ENCODE data around the gene CRYZL1.

DNA sequence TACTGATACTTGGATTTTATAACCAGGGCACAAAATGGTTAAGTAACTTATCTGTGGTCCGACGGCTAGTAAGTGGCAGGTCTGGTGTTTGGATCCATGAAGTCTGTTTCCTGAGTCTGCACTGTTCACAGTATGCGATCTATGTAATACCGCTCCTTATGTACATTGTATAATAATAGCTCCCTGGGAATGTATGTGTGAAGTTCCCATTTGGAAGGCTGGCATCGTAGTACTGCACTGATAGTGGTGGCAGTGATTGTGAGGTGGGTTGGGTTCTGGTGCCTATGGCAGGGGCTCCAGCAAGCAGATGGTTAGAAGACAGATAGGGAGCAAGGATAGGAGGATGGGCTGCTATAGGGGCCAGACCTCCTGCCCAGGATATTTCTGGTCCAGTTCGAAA, 26.1 kb upstream of the CRYZL1 start:
- TF ChIP-seq, protein P1, sequence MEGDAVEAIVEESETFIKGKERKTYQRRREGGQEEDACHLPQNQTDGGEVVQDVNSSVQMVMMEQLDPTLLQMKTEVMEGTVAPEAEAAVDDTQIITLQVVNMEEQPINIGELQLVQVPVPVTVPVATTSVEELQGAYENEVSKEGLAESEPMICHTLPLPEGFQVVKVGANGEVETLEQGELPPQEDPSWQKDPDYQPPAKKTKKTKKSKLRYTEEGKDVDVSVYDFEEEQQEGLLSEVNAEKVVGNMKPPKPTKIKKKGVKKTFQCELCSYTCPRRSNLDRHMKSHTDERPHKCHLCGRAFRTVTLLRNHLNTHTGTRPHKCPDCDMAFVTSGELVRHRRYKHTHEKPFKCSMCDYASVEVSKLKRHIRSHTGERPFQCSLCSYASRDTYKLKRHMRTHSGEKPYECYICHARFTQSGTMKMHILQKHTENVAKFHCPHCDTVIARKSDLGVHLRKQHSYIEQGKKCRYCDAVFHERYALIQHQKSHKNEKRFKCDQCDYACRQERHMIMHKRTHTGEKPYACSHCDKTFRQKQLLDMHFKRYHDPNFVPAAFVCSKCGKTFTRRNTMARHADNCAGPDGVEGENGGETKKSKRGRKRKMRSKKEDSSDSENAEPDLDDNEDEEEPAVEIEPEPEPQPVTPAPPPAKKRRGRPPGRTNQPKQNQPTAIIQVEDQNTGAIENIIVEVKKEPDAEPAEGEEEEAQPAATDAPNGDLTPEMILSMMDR (IDR thresholded peaks at IDR 0.05; ENCODE audit: low read length) = no peak
- TF ChIP-seq EZH2 (IDR thresholded peaks at IDR 0.05; ENCODE audit: borderline replicate concordance, low read length) = no peak

All from OCI-LY1 (cell line).